ENCODE results near the gene CAVIN4.

GRCh38 chr9:100591639-100592412 lies 13.9 kb downstream of the CAVIN4 start:
- TF ChIP-seq CTCF (IDR thresholded peaks at IDR 0.05; ENCODE audit: low read length) (no peak), EZH2 (optimal IDR thresholded peaks at IDR 0.05; ENCODE audit: low read depth, low read length) (no peak)

Data from MM.1S (cell line).